GM18511 (cell line): ENCODE data around the gene MAGEE1.
A peak's percentile ranks its signal among the peaks of the same experiment; 100 is the strongest.

Experiments
- ATAC-seq: cut with Tn5 transposase; IDR thresholded peaks from one replicate; pipeline ENCODE4 v1.9.1; 2021; ENCODE audit warnings: mild to moderate bottlenecking, moderate library complexity; ENCODE audit not compliant: unreplicated experiment

MAGEE1 gene

GRCh38 chrX:76427560-76428242 lies at the start of gene MAGEE1:
Gene MAGEE1 (plus strand): TSS chrX:76427710. CDS start chrX:76427931, 221 bp downstream.
- ATAC-seq: peak; percentile 91

- ATAC-seq: no peak
Observed at GRCh38 chrX:76398970-76399369, 28.5 kb upstream of the MAGEE1 start.

- ATAC-seq: no peak
Observed at GRCh38 chrX:76407795-76408194, 19.7 kb upstream of the MAGEE1 start.

GRCh38 chrX:76420237-76420636 lies 7.3 kb upstream of the MAGEE1 start:
- ATAC-seq: peak; percentile 61

- ATAC-seq: peak; percentile 53
Observed at GRCh38 chrX:76428243-76429130, 977 bp downstream of the MAGEE1 start.

- ATAC-seq: no peak
Observed at GRCh38 chrX:76433219-76433618, 5.7 kb downstream of the MAGEE1 start.

GRCh38 chrX:76434103-76434741 lies 6.7 kb downstream of the MAGEE1 start:
- ATAC-seq: no peak

- ATAC-seq: no peak
Observed at GRCh38 chrX:76439188-76439587, 11.7 kb downstream of the MAGEE1 start.

- ATAC-seq: peak; percentile 16
Observed at GRCh38 chrX:76453737-76454406, 26.4 kb downstream of the MAGEE1 start.

- peak; percentile 89 for ATAC-seq
Observed at GRCh38 chrX:76454456-76454927, 27.0 kb downstream of the MAGEE1 start.

GRCh38 chrX:76477353-76477752 lies 49.8 kb downstream of the MAGEE1 start:
- ATAC-seq: no peak
